SK-N-SH treated with all-trans-retinoic acid at 6 μM for 48 hours (cell line): ENCODE results near the gene THSD8.

Experiments used
- ARNTL ChIP-seq: fragments of 450-650 bp; formaldehyde crosslinking; IDR thresholded peaks from 2 replicates; pipeline ENCODE4 v1.5.0; 2020; ENCODE audit warnings: low read depth, mild to moderate bottlenecking, moderate library complexity, borderline replicate concordance
- BACH2 ChIP-seq: fragments of 250-450 bp; sonication (Bioruptor Pico); IDR thresholded peaks from 2 replicates; pipeline ENCODE4 v1.9.0; 2021; ENCODE audit warnings: mild to moderate bottlenecking, borderline replicate concordance
- CSDC2 ChIP-seq: fragments of 250-450 bp; sonication (Bioruptor Pico); IDR thresholded peaks from 2 replicates; pipeline ENCODE4 v1.5.0; 2020; ENCODE audit warnings: mild to moderate bottlenecking, moderate library complexity
- ISL1 ChIP-seq: fragments of 250-450 bp; sonication (Bioruptor Pico); IDR thresholded peaks from 2 replicates; pipeline ENCODE4 v2.1.2; 2022; ENCODE audit warnings: mild to moderate bottlenecking, moderate library complexity
- TCF4 ChIP-seq: fragments of 250-450 bp; sonication (Bioruptor Pico); IDR thresholded peaks from 2 replicates; pipeline ENCODE4 v1.8.0; 2021; ENCODE audit warnings: mild to moderate bottlenecking, moderate library complexity, borderline replicate concordance
- TSHZ2 ChIP-seq: fragments of 250-450 bp; sonication (Bioruptor Pico); IDR thresholded peaks from 2 replicates; pipeline ENCODE4 v1.5.0; 2020; ENCODE audit warnings: mild to moderate bottlenecking, moderate library complexity
- ZFP3 ChIP-seq: fragments of 250-450 bp; sonication (Bioruptor Pico); IDR thresholded peaks from 2 replicates; pipeline ENCODE4 v1.5.0; 2020; ENCODE audit warnings: mild to moderate bottlenecking, moderate library complexity

GRCh38 chr19:12836529-12836863 is 34.6 kb downstream of the THSD8 start:
- no peak for TF ChIP-seq TSHZ2 (CRISPR knock-in tag)
- TF ChIP-seq CSDC2 (CRISPR knock-in tag) = no peak
- TF ChIP-seq ARNTL = no peak
- no peak for TF ChIP-seq ISL1 (CRISPR knock-in tag)
- no peak for TF ChIP-seq BACH2 (CRISPR knock-in tag)
- no peak for TF ChIP-seq ZFP3 (CRISPR knock-in tag)
- TF ChIP-seq TCF4 = no peak
